Upper lobe of left lung (tissue), 6 donors: Measurements from ENCODE around the gene RAB5B. TPM values are rescaled to one million over a fixed set of nuclear protein-coding genes. Genes with fewer than 3 reads are reported as not detected.
A peak's percentile ranks its signal among the peaks of the same experiment; 100 is the strongest.
"Not testable (repeated sequence)": the region's sequence is repeated elsewhere in the genome, so short reads cannot be mapped to it uniquely, and the experiment has no call there.

Experiments used
- ATAC-seq, 2 donors: fragments of 200-7000 bp; cut with Tn5 transposase; one replicate each; pipeline ENCODE4 v1.9.1; 2022; ENCODE audit warnings: mild to moderate bottlenecking in 2 of 2, moderate library complexity in 2 of 2; ENCODE audit not compliant: low FRiP score in 2 of 2
- DNase-seq, 2 donors: peaks; one replicate each; pipeline ENCODE4 v3.0.0-alpha.2; 2019 to 2020
- H3K27ac ChIP-seq, 4 donors: fragments of 200-600 bp; sonication (generic); one replicate each; pipeline ENCODE4 v1.5.1; 2016 to 2019
- H3K27me3 ChIP-seq, 4 donors: fragments of 200-600 bp; sonication (generic); one replicate each; pipeline ENCODE4 v1.5.1; 2017 to 2019
- H3K36me3 ChIP-seq, 4 donors: fragments of 200-600 bp; sonication (generic); one replicate each; pipeline ENCODE4 v1.5.1; 2016 to 2019
- H3K4me1 ChIP-seq, 4 donors: fragments of 200-600 bp; sonication (generic); one replicate each; pipeline ENCODE4 v1.5.1; 2018 to 2019
- H3K4me3 ChIP-seq, 4 donors: fragments of 200-600 bp; sonication (generic); one replicate each; pipeline ENCODE4 v1.5.1; 2017 to 2019; ENCODE audit warnings: mild to moderate bottlenecking in 2 of 4, moderate library complexity in 1 of 4
- H3K9me3 ChIP-seq, 4 donors: fragments of 200-600 bp; sonication (generic); one replicate each; pipeline ENCODE4 v1.5.1; 2018 to 2019
- CTCF ChIP-seq, 6 experiments: fragments of 450-650 bp in 4 of 6; fragments of 200-600 bp in 2 of 6; sonication (generic) in 2 of 6; IDR thresholded peaks; one replicate each; pipeline ENCODE4 v1.5.1; 2016 to 2019; ENCODE audit warnings: antibody characterized with exemption in 6 of 6
- EP300 ChIP-seq, 4 donors: sonication (generic); formaldehyde crosslinking; IDR thresholded peaks; one replicate each; pipeline ENCODE4 v1.5.1; 2017; ENCODE audit warnings: antibody characterized with exemption in 4 of 4, control low read depth in 2 of 4
- POLR2A ChIP-seq, 4 donors: fragments of 450-650 bp; IDR thresholded peaks; one replicate each; pipeline ENCODE4 v1.5.1; 2016 to 2017; ENCODE audit warnings: antibody characterized with exemption in 4 of 4, mild to moderate bottlenecking in 2 of 4
- POLR2AphosphoS5 ChIP-seq, 2 donors: sonication (generic); formaldehyde crosslinking; IDR thresholded peaks; one replicate each; pipeline ENCODE4 v1.5.1; 2017; ENCODE audit warnings: antibody characterized with exemption in 2 of 2
- WGBS, 2 donors: methylation state at CpG; one replicate each; pipeline ENCODE4 v1.1.5; 2017 to 2018; 5-methylcytosine and 5-hydroxymethylcytosine counted together
- total RNA-seq, 6 donors: library from RNA; depleted of rRNA in 4 of 6; stranded (reverse); fragments of >200 nt in 4 of 6; gene quantifications; one replicate each; pipeline versions ENCODE4 v1.1.0 to v1.2.1, GENCODE V29; 2016 to 2021
- donor health status: DM: no; HTN: no; CAD: no; lungs with moderate emphysema.
- donor health status: DM: no; HTN: yes; CAD: no; lungs with severe emphysema.

The RAB5B gene
- total RNA-seq, 6 donors from 2014 or later = 53.4 to 139 (median 116) TPM

- Histone ChIP-seq H3K27me3 (no peaks in the 10 kb centered on the region), H3K36me3 (peaks cover 10 to 43% (median 26%) of the 10 kb centered on the region in 4 donors), H3K4me1 (peaks cover 12 to 24% (median 19%) of the 10 kb centered on the region in 4 donors), H3K9me3 (no peaks in the 10 kb centered on the region), H3K27ac (no peak overlapping the region), H3K4me3 (no peak overlapping the region)
- ATAC-seq (no peak), DNase-seq (no peak)
- no peak for TF ChIP-seq CTCF (IDR thresholded peaks at IDR 0.05)
- TF ChIP-seq POLR2A (IDR thresholded peaks at IDR 0.05) = no peak
- no peak for TF ChIP-seq POLR2AphosphoS5 (IDR thresholded peaks at IDR 0.05)
- no peak for TF ChIP-seq EP300 (IDR thresholded peaks at IDR 0.05)
- 89 to 100% methylated on average over 1 of the region's 1 CpG for WGBS, 2 donors
Observed at GRCh38 chr12:56040151-56040550, 66.3 kb downstream of the RAB5B start.

GRCh38 chr12:56040963-56041551, 67.2 kb downstream of the RAB5B start:
- ATAC-seq = no peak
- no peak for DNase-seq
- WGBS, 2 donors = 61 to 73% methylated on average over 14 of the region's 14 CpGs

GRCh38 chr12:56041552-56042429, 67.9 kb downstream of the RAB5B start, which contains the start of gene RPS26:
Gene RPS26 (plus strand): TSS chr12:56041918. CDS start chr12:56042167, 249 bp downstream.
- peaks cover 10 to 40% (median 24%) of the 10 kb centered on the region in 4 donors for H3K36me3 ChIP-seq
- peak within 1 kb of the TSS; percentile 90 to 97 (median 92) for H3K27ac ChIP-seq
- DNase-seq = peak; percentile 93 to 97
- H3K27me3 ChIP-seq = no peaks in the 10 kb centered on the region
- peak; percentile 55 to 98 (median 95) for TF ChIP-seq POLR2A (IDR thresholded peaks at IDR 0.05)
- TF ChIP-seq POLR2AphosphoS5 (IDR thresholded peaks at IDR 0.05) = peak; percentile 97 to 99
- TF ChIP-seq CTCF (IDR thresholded peaks at IDR 0.05) = peak in 5 of 6 experiments; percentile 22 to 60 (median 33)
- TF ChIP-seq EP300 (IDR thresholded peaks at IDR 0.05) = peak in 1 of 4 donors; percentile 61
- WGBS, 2 donors = 0% methylated on average over 38 to 50 of the region's 50 CpGs
- peak within 1 kb of the TSS; percentile 59 to 80 (median 67) for H3K4me3 ChIP-seq
- H3K4me1 ChIP-seq = peaks cover 12 to 24% (median 19%) of the 10 kb centered on the region in 4 donors
- ATAC-seq = peak; percentile 98
- H3K9me3 ChIP-seq = no peaks in the 10 kb centered on the region

More at GRCh38 chr12:56040963-56041551, 67.2 kb downstream of the RAB5B start:
- peak overlapping the region; percentile 90 to 97 (median 92) for H3K27ac ChIP-seq
- H3K27me3 ChIP-seq = no peaks in the 10 kb centered on the region
- TF ChIP-seq CTCF (IDR thresholded peaks at IDR 0.05) (peak in 2 of 6 experiments; percentile 12 to 14), EP300 (IDR thresholded peaks at IDR 0.05) (no peak)
- peak overlapping the region; percentile 59 to 80 (median 67) for H3K4me3 ChIP-seq
- peaks cover 12 to 24% (median 19%) of the 10 kb centered on the region in 4 donors for H3K4me1 ChIP-seq
- H3K36me3 ChIP-seq = peaks cover 10 to 43% (median 27%) of the 10 kb centered on the region in 4 donors
- no peaks in the 10 kb centered on the region for H3K9me3 ChIP-seq

- not testable (repeated sequence) for H3K27me3 ChIP-seq, DNase-seq, ATAC-seq, H3K9me3 ChIP-seq
- Histone ChIP-seq H3K36me3 (peaks cover 10 to 38% (median 24%) of the 10 kb centered on the region in 4 donors), H3K4me3 (peak overlapping the region; percentile 59 to 80 (median 67)), H3K4me1 (peaks cover 12 to 24% (median 19%) of the 10 kb centered on the region in 4 donors), H3K27ac (peak overlapping the region; percentile 90 to 97 (median 92))
- 0 to 4% methylated on average over 15 to 20 of the region's 20 CpGs for WGBS, 2 donors
Observed at GRCh38 chr12:56042430-56042813, 68.5 kb downstream of the RAB5B start.

- no peaks in the 10 kb centered on the region for H3K9me3 ChIP-seq
- ATAC-seq (no peak), DNase-seq (no peak)
- H3K4me1 ChIP-seq = peaks cover 12 to 24% (median 19%) of the 10 kb centered on the region in 4 donors
- WGBS, 2 donors = 43% methylated on average over 9 of the region's 9 CpGs
- peaks cover 10 to 35% (median 24%) of the 10 kb centered on the region in 4 donors for H3K36me3 ChIP-seq
- H3K27ac ChIP-seq = peak overlapping the region; percentile 90 to 97 (median 92)
- TF ChIP-seq EP300 (IDR thresholded peaks at IDR 0.05) (no peak), POLR2AphosphoS5 (IDR thresholded peaks at IDR 0.05) (no peak), POLR2A (IDR thresholded peaks at IDR 0.05) (no peak), CTCF (IDR thresholded peaks at IDR 0.05) (no peak)
- peak overlapping the region; percentile 59 to 80 (median 67) for H3K4me3 ChIP-seq
- no peaks in the 10 kb centered on the region for H3K27me3 ChIP-seq
Observed at GRCh38 chr12:56042843-56043242, 69.0 kb downstream of the RAB5B start.
